GM12878 (cell line): ENCODE results near the gene MPEG1. TPM values are rescaled to one million over a fixed set of nuclear protein-coding genes. Genes with fewer than 3 reads are reported as not detected.

Experiments used
- ATF7 ChIP-seq: fragments of 450-650 bp; IDR thresholded peaks from 2 replicates; pipeline ENCODE4 v1.6.1; 2016; ENCODE audit warnings: low read depth, mild to moderate bottlenecking
- BMI1 ChIP-seq: fragments of 450-650 bp; IDR thresholded peaks from 2 replicates; pipeline ENCODE4 v1.6.1; 2016; ENCODE audit warnings: mild to moderate bottlenecking, moderate library complexity, borderline replicate concordance
- CHD1 ChIP-seq: IDR thresholded peaks from 2 replicates; pipeline ENCODE4 v1.6.1; 2012; ENCODE audit warnings: low read depth, low read length, improper control_type of control experiment
- CREM ChIP-seq: IDR thresholded peaks from 2 replicates; pipeline ENCODE4 v1.6.1; 2014; ENCODE audit warnings: antibody characterized with exemption, low read depth
- CTCF ChIP-seq, 3 experiments: IDR thresholded peaks in 2 of 3; conservative IDR thresholded peaks in 1 of 3; 2 replicates each; pipeline ENCODE4 v1.5.1; 2011; ENCODE audit warnings: low read depth in 3 of 3, low read length in 3 of 3, mild to moderate bottlenecking in 3 of 3, control low read depth in 2 of 3, moderate library complexity in 2 of 3, inconsistent platforms in 1 of 3, mixed read lengths in 1 of 3; ENCODE audit not compliant: control insufficient read depth in 2 of 3, insufficient read depth in 1 of 3; ENCODE audit errors: extremely low read depth in 1 of 3
- CUX1 ChIP-seq: IDR thresholded peaks from 2 replicates; pipeline ENCODE4 v1.6.1; 2012; ENCODE audit warnings: improper control_type of control experiment, low read depth, low read length; ENCODE audit not compliant: insufficient replicate concordance
- FOXK2 ChIP-seq: fragments of 450-650 bp; IDR thresholded peaks from 2 replicates; pipeline ENCODE4 v1.6.1; 2017; ENCODE audit warnings: mild to moderate bottlenecking, moderate library complexity
- IRF4 ChIP-seq: IDR thresholded peaks from 2 replicates; pipeline ENCODE4 v1.6.1; 2011; ENCODE audit warnings: low read depth, low read length
- MTA3 ChIP-seq: IDR thresholded peaks from 2 replicates; pipeline ENCODE4 v1.6.1; 2012; ENCODE audit warnings: low read length, inconsistent platforms, borderline replicate concordance
- MYC ChIP-seq: IDR thresholded peaks from 2 replicates; pipeline ENCODE4 v1.6.1; 2011; ENCODE audit warnings: mild to moderate bottlenecking, low read length, moderate library complexity, inconsistent platforms; ENCODE audit not compliant: insufficient read depth, insufficient replicate concordance, insufficient read length, severe bottlenecking
- NFIC ChIP-seq: IDR thresholded peaks from 2 replicates; pipeline ENCODE4 v1.6.1; 2012; ENCODE audit warnings: low read depth, mild to moderate bottlenecking, inconsistent platforms, low read length, moderate library complexity
- PKNOX1 ChIP-seq: fragments of 450-650 bp; IDR thresholded peaks from 2 replicates; pipeline ENCODE4 v1.6.1; 2016; ENCODE audit warnings: mild to moderate bottlenecking
- RELA ChIP-seq: fragments of 450-650 bp; IDR thresholded peaks from 2 replicates; pipeline ENCODE4 v1.8.0; 2014; ENCODE audit warnings: borderline replicate concordance; ENCODE audit not compliant: partially characterized antibody
- SMC3 ChIP-seq: IDR thresholded peaks from 2 replicates; pipeline ENCODE4 v1.6.1; 2011; ENCODE audit warnings: low read length, improper control_type of control experiment, borderline replicate concordance
- TCF7 ChIP-seq: IDR thresholded peaks from 2 replicates; pipeline ENCODE4 v1.6.1; 2014; ENCODE audit warnings: antibody characterized with exemption, borderline replicate concordance
- WRNIP1 ChIP-seq: IDR thresholded peaks from 2 replicates; pipeline ENCODE4 v1.6.1; 2011; ENCODE audit warnings: low read depth, low read length, improper control_type of control experiment, borderline replicate concordance
- YY1 ChIP-seq: IDR thresholded peaks from 2 replicates; pipeline ENCODE4 v1.6.1; 2011; ENCODE audit warnings: low read depth, mild to moderate bottlenecking, low read length
- ZNF274 ChIP-seq: IDR thresholded peaks from one replicate; pipeline ENCODE4 v1.8.0; 2011; ENCODE audit not compliant: insufficient read length, insufficient read depth
- ZNF687 ChIP-seq: fragments of 450-650 bp; IDR thresholded peaks from 2 replicates; pipeline ENCODE4 v1.6.1; 2017; ENCODE audit warnings: mild to moderate bottlenecking, moderate library complexity
- polyA plus RNA-seq, 11 experiments: library from polyadenylated mRNA; depleted of rRNA in 4 of 11; unstranded in 6 of 11; stranded (reverse) in 5 of 11; fragments of >200 nt; fragmentation: Nextera tagmentation in 4 of 11; fragmentation: Illumina TruSeq in 1 of 11; extraction: Ambion mirVana in 4 of 11; extraction: Trizol in 1 of 11; gene quantifications; 1 replicate in 1 of 11; 2 replicates in 10 of 11; pipeline versions ENCODE4 v1.2.1 to v1.2.3, GENCODE V29; 2011 to 2016; ENCODE audit warnings: inconsistent platforms in 2 of 11, missing spikeins in 2 of 11, low read depth in 1 of 11
- total RNA-seq, 4 experiments: library from RNA; depleted of rRNA in 3 of 4; stranded (reverse); fragments of >200 nt in 3 of 4; fragmentation: Illumina TruSeq in 1 of 4; extraction: Trizol in 1 of 4; gene quantifications; 2 replicates each; pipeline versions ENCODE4 v1.2.1 to v1.2.3, GENCODE V29; 2013 to 2021

Gene MPEG1
- total and polyA plus RNA-seq, 10 of the 15 experiments (the other 5 are each of a cell fraction or from before 2014, with no cell fraction given): 1.3 to 15.6 (median 11.7) TPM; not detected in 1

- TF ChIP-seq ZNF687: 0 out of 2 replicates have a peak, but pooled peaks have one; percentile 16
- no peak for TF ChIP-seq RELA
- TF ChIP-seq ATF7: no peak
- 0 out of 2 replicates have a peak, but pooled peaks have one; percentile 16 for TF ChIP-seq PKNOX1
- peak; percentile 80 for TF ChIP-seq YY1
- TF ChIP-seq WRNIP1: no peak
- no peak for TF ChIP-seq CHD1
- no peak for TF ChIP-seq FOXK2
- no peak for TF ChIP-seq TCF7
- TF ChIP-seq CREM: no peak
- no peak for TF ChIP-seq IRF4
- no peak for TF ChIP-seq BMI1
- TF ChIP-seq SMC3: peak; percentile 56
- TF ChIP-seq ZNF274: no peak
- TF ChIP-seq NFIC: no peak
- no peak for TF ChIP-seq MYC
- no peak for TF ChIP-seq MTA3
- TF ChIP-seq CUX1: peak; percentile 41
- peak; percentile 51 to 68 (median 57) for TF ChIP-seq CTCF (IDR thresholded peaks at IDR 0.05 in 2 of 3, conservative IDR thresholded peaks at IDR 0.05 in 1 of 3; ENCODE audit: control insufficient read depth in 2 of 3, extremely low read depth in 1 of 3, insufficient read depth in 1 of 3, low read depth in 3 of 3, low read length in 3 of 3)
These were observed 6.1 kb downstream of the MPEG1 start (continued) for GRCh38 chr11:59206635-59207034.
